ENCODE data around the gene TCF23.

TCF23 gene

GRCh38 chr2:27201675-27202074 lies 52.9 kb downstream of the TCF23 start:
- DNase-seq (ENCODE audit: insufficient read length, low spot score) (no peak), FAIRE-seq (no peak)
- no peak for TF ChIP-seq POLR2A (IDR thresholded peaks at IDR 0.05; ENCODE audit: low read depth, low read length)

DNA sequence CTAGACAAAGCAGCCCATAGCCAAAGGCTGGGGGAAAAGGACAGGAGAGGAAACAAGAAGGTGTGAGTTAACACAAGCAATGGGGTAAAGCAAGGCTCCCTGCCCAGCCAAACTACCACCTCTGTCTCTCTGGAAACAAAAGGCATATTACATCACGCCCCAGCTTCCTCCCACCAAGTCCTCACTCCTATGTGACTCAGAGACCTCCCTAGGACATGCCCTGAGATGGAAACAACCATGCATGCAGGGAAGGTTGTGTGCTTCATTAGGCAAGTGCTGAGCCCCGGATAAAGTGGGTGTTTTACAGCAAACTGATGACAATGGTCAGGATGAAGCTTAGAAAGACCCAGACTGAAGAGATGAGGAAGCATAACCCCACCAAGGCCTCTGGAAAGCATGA lies 54.0 kb downstream of the TCF23 start:
- FAIRE-seq (no peak), DNase-seq (ENCODE audit: insufficient read length, low spot score) (no peak)

GRCh38 chr2:27203741-27204140 lies 54.9 kb downstream of the TCF23 start:
- DNase-seq (ENCODE audit: insufficient read length, low spot score) (no peak), FAIRE-seq (no peak)

More for the DNA sequence above, 54.0 kb downstream of the TCF23 start:
- no peak for TF ChIP-seq POLR2A (IDR thresholded peaks at IDR 0.05; ENCODE audit: low read depth, low read length)

DNA sequence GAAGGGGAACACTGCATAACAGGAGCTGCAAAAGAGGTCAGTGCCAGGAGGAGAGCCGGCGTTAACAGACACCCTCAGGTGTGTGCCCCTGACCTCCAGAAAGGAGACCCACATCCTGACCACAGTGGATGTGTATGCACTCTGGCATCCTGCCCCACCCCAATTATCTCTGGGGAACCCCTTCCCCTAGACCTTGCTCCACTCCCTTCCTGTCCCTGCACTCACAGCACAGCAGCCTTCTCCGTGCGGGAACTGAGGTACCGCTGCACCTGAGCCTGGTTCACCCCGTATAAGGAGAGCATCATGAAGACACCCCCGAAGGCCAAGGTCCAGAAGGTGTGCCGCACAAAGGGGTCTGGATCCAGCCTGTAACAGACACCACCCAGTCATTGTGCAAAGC lies 55.8 kb downstream of the TCF23 start:
- FAIRE-seq: no peak
- DNase-seq (ENCODE audit: insufficient read length, low spot score): no peak
- TF ChIP-seq POLR2A (IDR thresholded peaks at IDR 0.05; ENCODE audit: low read depth, low read length): no peak

More at GRCh38 chr2:27203741-27204140, 54.9 kb downstream of the TCF23 start:
- TF ChIP-seq POLR2A (IDR thresholded peaks at IDR 0.05; ENCODE audit: low read depth, low read length): no peak

GRCh38 chr2:27205206-27205605 lies 56.4 kb downstream of the TCF23 start:
- no peak for TF ChIP-seq POLR2A (IDR thresholded peaks at IDR 0.05; ENCODE audit: low read depth, low read length)
- DNase-seq (ENCODE audit: insufficient read length, low spot score) (no peak), FAIRE-seq (no peak)

DNA sequence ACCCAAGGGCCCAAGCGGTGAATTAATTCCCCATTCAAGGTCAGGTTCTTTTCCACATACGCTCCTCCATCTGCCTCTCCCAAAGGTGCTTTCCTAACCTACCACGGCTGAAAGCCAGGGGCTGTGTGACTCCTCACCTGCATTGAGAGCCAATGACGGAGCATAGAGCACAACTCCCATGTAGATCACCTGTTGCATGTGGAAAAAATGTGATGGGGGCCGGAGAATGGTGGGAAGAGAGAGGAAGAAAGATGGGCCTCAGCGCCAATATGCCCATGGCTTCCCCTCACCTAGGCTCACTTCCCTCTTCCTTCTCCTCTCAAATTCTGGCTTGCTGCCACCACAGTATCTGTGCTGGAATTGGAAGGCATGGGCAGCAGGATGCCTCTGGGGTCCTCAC lies 57.5 kb downstream of the TCF23 start:
- TF ChIP-seq POLR2A (IDR thresholded peaks at IDR 0.05; ENCODE audit: low read depth, low read length): no peak
- no peak for FAIRE-seq
- no peak for DNase-seq (ENCODE audit: insufficient read length, low spot score)
